GM06990 (cell line): ENCODE measurements around the gene RIMS1.

ENCODE experiments used
- DNase-seq: peaks from one replicate; pipeline ENCODE4 v3.0.0-alpha.2; 2011; ENCODE audit not compliant: insufficient read length; ENCODE audit errors: extremely low read depth
- H3K27me3 ChIP-seq: replicated peaks from 2 replicates; pipeline ENCODE4 v1.6.0; 2011; ENCODE audit warnings: low read length; ENCODE audit not compliant: control insufficient read depth, insufficient read depth
- H3K36me3 ChIP-seq: 2 replicates; pipeline ENCODE4 v1.5.1; 2011; ENCODE audit warnings: low read length; ENCODE audit not compliant: control insufficient read depth, insufficient read depth
- H3K4me3 ChIP-seq: replicated peaks from 2 replicates; pipeline ENCODE4 v1.5.1; 2011; ENCODE audit warnings: low read depth, mild to moderate bottlenecking, control low read depth, low read length
- CTCF ChIP-seq: IDR thresholded peaks from 2 replicates; pipeline ENCODE4 v1.5.1; 2011; ENCODE audit warnings: low read length, control low read depth, mild to moderate bottlenecking, inconsistent platforms; ENCODE audit not compliant: insufficient read depth, poor library complexity, severe bottlenecking

RIMS1 gene, protein sequence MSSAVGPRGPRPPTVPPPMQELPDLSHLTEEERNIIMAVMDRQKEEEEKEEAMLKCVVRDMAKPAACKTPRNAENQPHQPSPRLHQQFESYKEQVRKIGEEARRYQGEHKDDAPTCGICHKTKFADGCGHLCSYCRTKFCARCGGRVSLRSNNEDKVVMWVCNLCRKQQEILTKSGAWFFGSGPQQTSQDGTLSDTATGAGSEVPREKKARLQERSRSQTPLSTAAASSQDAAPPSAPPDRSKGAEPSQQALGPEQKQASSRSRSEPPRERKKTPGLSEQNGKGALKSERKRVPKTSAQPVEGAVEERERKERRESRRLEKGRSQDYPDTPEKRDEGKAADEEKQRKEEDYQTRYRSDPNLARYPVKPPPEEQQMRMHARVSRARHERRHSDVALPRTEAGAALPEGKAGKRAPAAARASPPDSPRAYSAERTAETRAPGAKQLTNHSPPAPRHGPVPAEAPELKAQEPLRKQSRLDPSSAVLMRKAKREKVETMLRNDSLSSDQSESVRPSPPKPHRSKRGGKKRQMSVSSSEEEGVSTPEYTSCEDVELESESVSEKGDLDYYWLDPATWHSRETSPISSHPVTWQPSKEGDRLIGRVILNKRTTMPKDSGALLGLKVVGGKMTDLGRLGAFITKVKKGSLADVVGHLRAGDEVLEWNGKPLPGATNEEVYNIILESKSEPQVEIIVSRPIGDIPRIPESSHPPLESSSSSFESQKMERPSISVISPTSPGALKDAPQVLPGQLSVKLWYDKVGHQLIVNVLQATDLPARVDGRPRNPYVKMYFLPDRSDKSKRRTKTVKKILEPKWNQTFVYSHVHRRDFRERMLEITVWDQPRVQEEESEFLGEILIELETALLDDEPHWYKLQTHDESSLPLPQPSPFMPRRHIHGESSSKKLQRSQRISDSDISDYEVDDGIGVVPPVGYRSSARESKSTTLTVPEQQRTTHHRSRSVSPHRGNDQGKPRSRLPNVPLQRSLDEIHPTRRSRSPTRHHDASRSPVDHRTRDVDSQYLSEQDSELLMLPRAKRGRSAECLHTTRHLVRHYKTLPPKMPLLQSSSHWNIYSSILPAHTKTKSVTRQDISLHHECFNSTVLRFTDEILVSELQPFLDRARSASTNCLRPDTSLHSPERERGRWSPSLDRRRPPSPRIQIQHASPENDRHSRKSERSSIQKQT (N-terminal part only)

DNA sequence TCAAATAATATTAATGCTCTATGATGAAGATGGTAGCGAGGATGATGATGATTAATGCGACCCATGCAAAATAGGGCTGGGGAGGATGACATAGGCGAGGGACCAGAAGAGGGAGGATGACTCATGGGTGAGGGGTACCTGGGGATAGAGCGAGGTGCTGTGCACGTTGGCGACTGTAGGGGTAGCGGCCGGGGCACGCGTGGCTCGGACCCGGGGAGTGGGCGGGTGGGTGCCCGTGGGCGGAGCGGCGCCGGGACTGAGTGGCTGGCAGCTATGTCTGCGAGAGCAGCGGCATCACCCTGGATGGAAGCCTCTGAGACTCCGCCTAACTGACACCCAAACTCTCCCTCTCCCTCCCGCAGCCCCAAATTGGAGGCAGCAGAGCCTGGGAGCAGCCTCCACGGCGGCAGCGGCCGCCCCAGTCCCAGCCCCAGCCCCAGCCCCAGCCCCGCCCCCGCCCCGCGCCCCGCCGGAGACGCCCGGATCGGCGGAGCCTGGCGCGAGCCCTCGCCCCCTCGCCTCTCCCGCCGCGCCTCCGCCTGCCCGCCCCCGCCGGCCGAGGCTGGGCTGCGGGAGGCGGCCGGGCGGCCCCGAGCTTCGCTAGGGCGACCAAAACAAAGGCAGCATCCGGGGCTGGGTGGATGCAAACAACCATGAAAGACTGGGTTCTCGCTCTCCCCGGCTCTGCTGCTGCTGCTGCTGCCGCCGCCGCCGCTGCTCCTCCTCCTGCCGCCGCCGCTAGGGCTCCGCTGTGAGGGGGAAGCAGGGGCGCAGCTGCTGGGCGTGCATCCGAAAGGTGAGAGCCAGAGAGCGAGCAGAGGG lies at the start of gene RIMS1:
Gene RIMS1, plus strand, starts transcription at position 367 of the 822 bp plus-strand sequence. CDS start 474 bp downstream, outside the sequence.
- DNase-seq: peak; percentile 66

GRCh38 chr6:71851214-71851613 lies 35.1 kb upstream of the RIMS1 start:
- DNase-seq: no peak
- Histone ChIP-seq H3K36me3 (no peaks in the 10 kb centered on the region), H3K27me3 (no peaks in the 10 kb centered on the region), H3K4me3 (no peak overlapping the region)
- TF ChIP-seq CTCF: no peak

More for the DNA sequence above, at the start of gene RIMS1:
- Histone ChIP-seq H3K27me3 (no peaks in the 10 kb centered on the region; the same call in 1 of the 2 replicates), H3K4me3 (peak within 1 kb of the TSS; percentile 56), H3K36me3 (no peaks in the 10 kb centered on the region)
- peak; percentile 30 for TF ChIP-seq CTCF

DNA sequence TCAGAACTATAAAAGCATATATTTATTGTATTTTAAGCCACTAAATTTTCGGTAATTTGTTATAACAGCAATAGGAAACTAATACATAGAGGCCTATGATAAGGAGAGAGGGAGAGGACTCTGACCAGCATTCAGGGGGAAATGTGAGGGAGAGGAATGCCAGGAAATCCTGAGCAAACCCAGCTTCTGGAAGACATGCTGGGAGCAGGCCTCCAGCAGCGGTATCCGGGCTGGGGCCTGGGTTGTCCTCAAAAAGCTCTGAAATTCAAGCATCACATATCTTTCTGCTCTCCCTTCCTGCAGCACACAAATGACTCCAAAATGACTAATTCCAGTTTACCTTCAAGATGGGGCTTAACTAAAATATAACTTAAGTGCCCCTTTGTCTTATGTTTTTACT lies 33.4 kb upstream of the RIMS1 start:
- H3K4me3 ChIP-seq: no peak overlapping the region
- no peak for TF ChIP-seq CTCF
- H3K36me3 ChIP-seq: no peaks in the 10 kb centered on the region
- no peak for DNase-seq
- no peaks in the 10 kb centered on the region for H3K27me3 ChIP-seq

- peak; percentile 30 for TF ChIP-seq CTCF
- DNase-seq: peak; percentile 37
These were observed 30.9 kb upstream of the RIMS1 start for GRCh38 chr6:71855406-71855805.

DNA sequence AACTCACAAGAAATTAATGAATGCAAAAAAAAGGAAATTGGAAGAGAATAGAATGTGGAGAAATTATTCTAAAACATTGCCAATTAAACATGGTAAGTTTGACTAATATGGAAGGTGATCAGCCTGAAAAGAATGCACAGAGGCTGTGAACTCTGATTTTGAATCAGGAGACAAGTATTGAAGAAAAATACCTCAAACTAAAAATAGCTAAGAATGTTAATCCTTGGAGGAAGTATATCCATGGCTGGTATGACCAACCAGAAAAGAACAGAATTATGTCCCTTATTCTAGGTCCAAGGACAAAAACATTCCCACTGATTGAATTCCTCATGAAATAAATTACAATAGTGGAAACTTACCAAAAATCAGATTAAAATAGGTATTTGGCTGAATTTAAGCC lies 7.3 kb upstream of the RIMS1 start:
- no peak for TF ChIP-seq CTCF
- DNase-seq: no peak
- no peaks in the 10 kb centered on the region for H3K36me3 ChIP-seq
- H3K27me3 ChIP-seq: no peaks in the 10 kb centered on the region
- H3K4me3 ChIP-seq: no peak overlapping the region

More at GRCh38 chr6:71855406-71855805, 30.9 kb upstream of the RIMS1 start:
- H3K36me3 ChIP-seq: no peaks in the 10 kb centered on the region
- no peak overlapping the region for H3K4me3 ChIP-seq
- H3K27me3 ChIP-seq: no peaks in the 10 kb centered on the region
